NAMALWA (cell line): ENCODE data around the gene TMEM132D.

Experiments used
- DNase-seq: peaks from one replicate; pipeline ENCODE4 v3.0.0-alpha.2; 2015; ENCODE audit warnings: low spot score

TMEM132D gene

GRCh38 chr12:129179941-129180553 is 723.8 kb downstream of the TMEM132D start:
- DNase-seq, result no peak

GRCh38 chr12:129169928-129170327 is 733.9 kb downstream of the TMEM132D start:
- no peak for DNase-seq

- no peak for DNase-seq
Measured at GRCh38 chr12:129163861-129164260, 740.0 kb downstream of the TMEM132D start.

- DNase-seq, result no peak
Measured at GRCh38 chr12:129163461-129163860, 740.4 kb downstream of the TMEM132D start.

- DNase-seq, result no peak
Measured at GRCh38 chr12:129162805-129163204, 741.0 kb downstream of the TMEM132D start.

- no peak for DNase-seq
Measured at GRCh38 chr12:129161511-129161910, 742.3 kb downstream of the TMEM132D start.

- DNase-seq, result no peak
Measured at GRCh38 chr12:129160282-129160681, 743.5 kb downstream of the TMEM132D start.

GRCh38 chr12:129152351-129153104 is 751.3 kb downstream of the TMEM132D start:
- no peak for DNase-seq

GRCh38 chr12:129150721-129151120 is 753.1 kb downstream of the TMEM132D start:
- DNase-seq, result no peak

- no peak for DNase-seq
Measured at GRCh38 chr12:129145381-129145780, 758.4 kb downstream of the TMEM132D start.

GRCh38 chr12:129138776-129139175 is 765.0 kb downstream of the TMEM132D start:
- no peak for DNase-seq

- DNase-seq, result no peak
Measured at GRCh38 chr12:129136694-129137325, 767.0 kb downstream of the TMEM132D start.

- no peak for DNase-seq
Measured at GRCh38 chr12:129127771-129128170, 776.1 kb downstream of the TMEM132D start.

GRCh38 chr12:129127211-129127610 is 776.6 kb downstream of the TMEM132D start:
- no peak for DNase-seq

GRCh38 chr12:129119537-129119936 is 784.3 kb downstream of the TMEM132D start:
- no peak for DNase-seq

- DNase-seq, result no peak
Measured at GRCh38 chr12:129115558-129115957, 788.3 kb downstream of the TMEM132D start.

GRCh38 chr12:129110575-129110974 is 793.2 kb downstream of the TMEM132D start:
- no peak for DNase-seq

- no peak for DNase-seq
Measured at GRCh38 chr12:129109174-129110001, 794.4 kb downstream of the TMEM132D start.

- DNase-seq, result no peak
Measured at GRCh38 chr12:129106772-129107171, 797.1 kb downstream of the TMEM132D start.

GRCh38 chr12:129103231-129103630 is 800.6 kb downstream of the TMEM132D start:
- no peak for DNase-seq

GRCh38 chr12:129102233-129102632 is 801.6 kb downstream of the TMEM132D start:
- no peak for DNase-seq

- no peak for DNase-seq
Measured at GRCh38 chr12:129101816-129102215, 802.0 kb downstream of the TMEM132D start.
